Suppressor macrophage treated with lipopolysaccharide for 4 hours (primary cell): ENCODE results near the gene ATG4C.
"Not testable (repeated sequence)": the region's sequence is repeated elsewhere in the genome, so short reads cannot be mapped to it uniquely, and the experiment has no call there.

Source experiments
- DNase-seq: peaks from one replicate; pipeline ENCODE4 v3.0.0-alpha.2; 2020

Gene ATG4C

GRCh38 chr1:62783736-62784508 lies at the start of gene ATG4C:
Gene ATG4C, plus strand, starts transcription at chr1:62784132. Its CDS starts 19,655 bp downstream, at chr1:62803787.
- DNase-seq, result peak; percentile 94

GRCh38 chr1:62735491-62736171 lies 48.3 kb upstream of the ATG4C start:
- no peak for DNase-seq

GRCh38 chr1:62740701-62741100 lies 43.2 kb upstream of the ATG4C start:
- peak; percentile 62 for DNase-seq

GRCh38 chr1:62744611-62745577 lies 39.0 kb upstream of the ATG4C start:
- DNase-seq, result no peak

GRCh38 chr1:62746086-62746808 lies 37.7 kb upstream of the ATG4C start:
- peak; percentile 69 for DNase-seq

- no peak for DNase-seq
Measured at GRCh38 chr1:62746809-62747138, 37.2 kb upstream of the ATG4C start.

- DNase-seq, result no peak
Measured at GRCh38 chr1:62753031-62753965, 30.6 kb upstream of the ATG4C start.

- not testable (repeated sequence) for DNase-seq
Measured at GRCh38 chr1:62754938-62755337, 29.0 kb upstream of the ATG4C start.

GRCh38 chr1:62756255-62756884 lies 27.6 kb upstream of the ATG4C start:
- DNase-seq, result not testable (repeated sequence)

GRCh38 chr1:62759232-62759875 lies 24.6 kb upstream of the ATG4C start:
- peak; percentile 57 for DNase-seq

GRCh38 chr1:62760021-62760782 lies 23.7 kb upstream of the ATG4C start:
- DNase-seq, result not testable (repeated sequence)

- not testable (repeated sequence) for DNase-seq
Measured at GRCh38 chr1:62761223-62761870, 22.6 kb upstream of the ATG4C start.

- not testable (repeated sequence) for DNase-seq
Measured at GRCh38 chr1:62762027-62762426, 21.9 kb upstream of the ATG4C start.

GRCh38 chr1:62765981-62766380 lies 18.0 kb upstream of the ATG4C start:
- no peak for DNase-seq

GRCh38 chr1:62768551-62768950 lies 15.4 kb upstream of the ATG4C start:
- DNase-seq, result not testable (repeated sequence)

GRCh38 chr1:62772607-62773295 lies 11.2 kb upstream of the ATG4C start:
- no peak for DNase-seq

- no peak for DNase-seq
Measured at GRCh38 chr1:62774006-62774405, 9.9 kb upstream of the ATG4C start.

GRCh38 chr1:62774971-62775595 lies 8.8 kb upstream of the ATG4C start:
- peak; percentile 16 for DNase-seq
